ENCODE results near the gene SURF6.
A peak's percentile ranks its signal among the peaks of the same experiment; 100 is the strongest.
"Not testable (repeated sequence)": the region's sequence is repeated elsewhere in the genome, so short reads cannot be mapped to it uniquely, and the experiment has no call there.

The SURF6 gene

GRCh38 chr9:133335924-133336811 lies at the start of gene SURF6:
Gene SURF6 (minus strand): TSS chr9:133336188. CDS start chr9:133336132, 56 bp downstream.
- peak; percentile 96 for DNase-seq

- no peak for DNase-seq
These were observed 49.5 kb upstream of the SURF6 start for GRCh38 chr9:133385452-133385851.

GRCh38 chr9:133384736-133385321 lies 48.8 kb upstream of the SURF6 start:
- no peak for DNase-seq

- DNase-seq = no peak
These were observed 47.5 kb upstream of the SURF6 start for GRCh38 chr9:133383438-133383837.

GRCh38 chr9:133382507-133383141 lies 46.6 kb upstream of the SURF6 start:
- DNase-seq = no peak

GRCh38 chr9:133380734-133381133 lies 44.7 kb upstream of the SURF6 start:
- DNase-seq = no peak

- DNase-seq = no peak
These were observed 43.4 kb upstream of the SURF6 start for GRCh38 chr9:133379153-133380086.

- peak; percentile 15 for DNase-seq
These were observed 42.5 kb upstream of the SURF6 start for GRCh38 chr9:133378408-133378962.

- DNase-seq = no peak
These were observed 41.8 kb upstream of the SURF6 start for GRCh38 chr9:133377721-133378216.

GRCh38 chr9:133377280-133377679 lies 41.3 kb upstream of the SURF6 start:
- DNase-seq = not testable (repeated sequence)

- DNase-seq = peak; percentile 98
These were observed 40.0 kb upstream of the SURF6 start, which contains the start of the genes STKLD1 and SURF4 for GRCh38 chr9:133375724-133376654. Gene STKLD1 (plus strand): TSS chr9:133376366. CDS start chr9:133376474, 108 bp downstream. Gene SURF4 (minus strand): TSS chr9:133376060. CDS start chr9:133375969, 91 bp downstream.

- DNase-seq = no peak
These were observed 39.2 kb upstream of the SURF6 start for GRCh38 chr9:133375116-133375723.

GRCh38 chr9:133374612-133375115 lies 38.7 kb upstream of the SURF6 start:
- DNase-seq = no peak

- no peak for DNase-seq
These were observed 36.2 kb upstream of the SURF6 start for GRCh38 chr9:133372144-133372543.

- DNase-seq = no peak
These were observed 35.3 kb upstream of the SURF6 start for GRCh38 chr9:133371261-133371711.

- no peak for DNase-seq
These were observed 34.7 kb upstream of the SURF6 start for GRCh38 chr9:133370685-133371084.

- no peak for DNase-seq
These were observed 33.9 kb upstream of the SURF6 start for GRCh38 chr9:133369933-133370332.

- no peak for DNase-seq
These were observed 33.4 kb upstream of the SURF6 start for GRCh38 chr9:133369422-133369821.

- DNase-seq = peak; percentile 90
These were observed 32.4 kb upstream of the SURF6 start for GRCh38 chr9:133368249-133368881.
